K562 (cell line): ENCODE measurements around the gene A1BG. TPM values are rescaled to one million over a fixed set of nuclear protein-coding genes. Genes with fewer than 3 reads are reported as not detected.

Experiments used
- ARID1B ChIP-seq: fragments of 450-650 bp; IDR thresholded peaks from 2 replicates; pipeline ENCODE4 v1.6.1; 2016; ENCODE audit warnings: antibody characterized with exemption, mild to moderate bottlenecking, inconsistent platforms
- ATF6 ChIP-seq: sonication (generic); formaldehyde crosslinking; IDR thresholded peaks from 2 replicates; pipeline ENCODE4 v1.4.0; 2020; ENCODE audit warnings: mild to moderate bottlenecking, missing genetic modification reagents
- CBX8 ChIP-seq: fragments of 200-600 bp; sonication (generic); IDR thresholded peaks from 2 replicates; pipeline ENCODE4 v1.6.1; 2012; ENCODE audit warnings: borderline replicate concordance, mixed run types, low read depth, mild to moderate bottlenecking, moderate library complexity, mixed read lengths, low read length, control low read depth, inconsistent platforms; ENCODE audit not compliant: poor library complexity, severe bottlenecking; ENCODE audit errors: extremely low read depth
- DEAF1 ChIP-seq: fragments of 450-650 bp; formaldehyde crosslinking; IDR thresholded peaks from 2 replicates; pipeline ENCODE4 v1.4.0; 2020; ENCODE audit warnings: mild to moderate bottlenecking, moderate library complexity
- DIDO1 ChIP-seq: fragments of 450-650 bp; IDR thresholded peaks from 2 replicates; pipeline ENCODE4 v1.6.1; 2016; ENCODE audit warnings: low read depth, missing biosample characterization, missing genetic modification characterization
- EHMT2 ChIP-seq: fragments of 450-650 bp; IDR thresholded peaks from 2 replicates; pipeline ENCODE4 v1.6.1; 2018; ENCODE audit warnings: antibody characterized with exemption
- ETV5 ChIP-seq: sonication (generic); formaldehyde crosslinking; IDR thresholded peaks from 2 replicates; pipeline ENCODE4 v1.4.0; 2020; ENCODE audit warnings: low read depth, mild to moderate bottlenecking, missing genetic modification reagents
- FOXP4 ChIP-seq: sonication (generic); formaldehyde crosslinking; IDR thresholded peaks from 2 replicates; pipeline ENCODE4 v1.8.0; 2022; ENCODE audit warnings: mild to moderate bottlenecking, missing genetic modification reagents, borderline replicate concordance
- MCM7 ChIP-seq, 2 experiments: fragments of 450-650 bp; IDR thresholded peaks; 2 replicates each; pipeline ENCODE4 v1.6.1; 2016 to 2018
- NCOA1 ChIP-seq: fragments of 450-650 bp; IDR thresholded peaks from 2 replicates; pipeline ENCODE4 v1.6.1; 2016; ENCODE audit warnings: low read depth
- SMARCE1 ChIP-seq: fragments of 450-650 bp; IDR thresholded peaks from 2 replicates; pipeline ENCODE4 v1.7.1; 2016; ENCODE audit warnings: mild to moderate bottlenecking
- TAF15 ChIP-seq: fragments of 200-400 bp; formaldehyde crosslinking; IDR thresholded peaks from 2 replicates; pipeline ENCODE4 v1.6.1; 2017; ENCODE audit warnings: mild to moderate bottlenecking, low read depth, low read length, moderate library complexity
- TCF7L2 ChIP-seq: fragments of 150-350 bp; IDR thresholded peaks from 2 replicates; pipeline ENCODE4 v1.6.1; 2016; ENCODE audit warnings: low read depth, mild to moderate bottlenecking, low read length, moderate library complexity
- TFAM ChIP-seq: fragments of 250-450 bp; sonication (Bioruptor Pico); conservative IDR thresholded peaks from 2 replicates; pipeline ENCODE4 v1.5.0; 2021; ENCODE audit warnings: mild to moderate bottlenecking, moderate library complexity
- WHSC1 ChIP-seq: IDR thresholded peaks from one replicate; pipeline ENCODE4 v1.6.1; 2012; ENCODE audit warnings: low read length, control low read depth, inconsistent platforms
- ZNF431 ChIP-seq: sonication (generic); formaldehyde crosslinking; IDR thresholded peaks from 2 replicates; pipeline ENCODE4 v1.8.0; 2022; ENCODE audit warnings: mild to moderate bottlenecking, missing genetic modification reagents
- ZNF445 ChIP-seq: fragments of 250-450 bp; sonication (Bioruptor Pico); IDR thresholded peaks from 2 replicates; pipeline ENCODE4 v1.4.0; 2020; ENCODE audit warnings: low read depth, mild to moderate bottlenecking, moderate library complexity
- ZNF780A ChIP-seq: fragments of 250-450 bp; sonication (Bioruptor Pico); IDR thresholded peaks from 2 replicates; pipeline ENCODE4 v1.5.0; 2021; ENCODE audit warnings: mild to moderate bottlenecking
- polyA plus RNA-seq, 8 experiments: library from polyadenylated mRNA; depleted of rRNA in 4 of 8; stranded (reverse) in 5 of 8; unstranded in 3 of 8; fragments of >200 nt; fragmentation: Nextera tagmentation in 2 of 8; fragmentation: Illumina TruSeq in 1 of 8; extraction: Ambion mirVana in 2 of 8; extraction: Trizol in 1 of 8; gene quantifications; 2 replicates each; pipeline versions ENCODE4 v1.2.1 to v1.2.3, GENCODE V29; 2011 to 2014; ENCODE audit warnings: inconsistent platforms in 1 of 8, missing spikeins in 1 of 8
- total RNA-seq, 7 experiments: library from RNA; depleted of rRNA in 6 of 7; stranded (reverse); fragments of >200 nt in 6 of 7; fragmentation: Illumina TruSeq in 2 of 7; extraction: Trizol in 2 of 7; gene quantifications; 2 replicates each; pipeline versions ENCODE4 v1.2.1 to v1.2.3, GENCODE V29; 2011 to 2021; ENCODE audit warnings: low replicate concordance in 1 of 7
- TF ChIP-seq, protein P1 (sequence below): IDR thresholded peaks from 3 replicates; pipeline ENCODE4 v1.6.1; 2011; ENCODE audit warnings: borderline replicate concordance, mild to moderate bottlenecking; ENCODE audit not compliant: insufficient read length, insufficient read depth
- TF ChIP-seq, protein P2 (sequence below): sonication (generic); IDR thresholded peaks from 2 replicates; pipeline ENCODE4 v1.6.1; 2016

The A1BG gene
- total and polyA plus RNA-seq, 9 of the 15 experiments (the other 6 are each of a cell fraction or from before 2014, with no cell fraction given), result 0.10 to 19.8 (median 2.6) TPM

DNA sequence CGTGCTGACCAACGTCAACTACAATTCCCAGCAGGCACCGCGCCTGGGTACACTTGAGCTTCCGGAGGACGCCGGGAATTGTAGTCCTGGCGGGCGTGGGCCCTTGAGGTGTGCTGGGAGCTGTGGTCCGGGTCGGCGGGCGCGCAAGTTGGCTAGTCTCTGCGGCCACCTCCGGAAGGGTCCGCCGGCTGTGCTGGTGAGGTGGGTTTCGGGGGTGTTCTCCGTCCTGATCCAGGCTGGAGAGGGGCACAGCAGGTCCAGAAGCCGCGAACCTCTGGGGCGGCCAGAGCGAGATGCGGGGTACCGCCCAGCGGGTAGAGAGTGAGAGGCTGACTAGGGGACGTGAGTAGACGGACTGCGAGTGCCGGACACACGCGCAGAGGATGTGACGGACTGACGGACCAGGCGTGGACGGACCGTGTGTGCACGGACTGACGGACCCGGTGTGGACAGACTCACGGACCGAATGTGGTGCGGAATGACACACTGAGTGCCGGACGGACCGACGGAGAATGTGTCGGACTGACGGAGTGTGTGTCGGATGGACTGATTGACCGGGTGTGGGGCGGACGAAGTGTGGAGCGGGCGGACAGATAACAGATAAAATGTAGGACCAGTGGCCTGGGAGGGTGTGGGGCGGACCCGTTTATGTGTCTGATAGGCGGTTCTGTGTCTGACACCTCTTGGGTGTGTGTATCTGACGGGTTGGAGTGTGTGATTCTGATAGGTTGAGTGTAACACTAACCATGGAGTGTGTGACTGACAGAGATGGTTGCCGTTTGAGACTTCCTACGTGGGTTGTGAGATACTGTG, 26.2 kb downstream of the A1BG start, which contains the start of gene ZSCAN22 (continued):
- peak; percentile 96 for TF ChIP-seq DIDO1 (tag)
- TF ChIP-seq ETV5, result peak; percentile 94
- TF ChIP-seq EHMT2, result no peak; the same call in 1 of the 2 replicates
- peak; percentile 30; the same call in 1 of the 2 replicates for TF ChIP-seq FOXP4
- no peak for TF ChIP-seq TCF7L2
- 0 out of 2 replicates have a peak, but pooled peaks have one; percentile 49 for TF ChIP-seq SMARCE1
- TF ChIP-seq TFAM (CRISPR knock-in tag), result no peak
- TF ChIP-seq, protein P1, sequence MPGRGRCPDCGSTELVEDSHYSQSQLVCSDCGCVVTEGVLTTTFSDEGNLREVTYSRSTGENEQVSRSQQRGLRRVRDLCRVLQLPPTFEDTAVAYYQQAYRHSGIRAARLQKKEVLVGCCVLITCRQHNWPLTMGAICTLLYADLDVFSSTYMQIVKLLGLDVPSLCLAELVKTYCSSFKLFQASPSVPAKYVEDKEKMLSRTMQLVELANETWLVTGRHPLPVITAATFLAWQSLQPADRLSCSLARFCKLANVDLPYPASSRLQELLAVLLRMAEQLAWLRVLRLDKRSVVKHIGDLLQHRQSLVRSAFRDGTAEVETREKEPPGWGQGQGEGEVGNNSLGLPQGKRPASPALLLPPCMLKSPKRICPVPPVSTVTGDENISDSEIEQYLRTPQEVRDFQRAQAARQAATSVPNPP, result no peak
- peak; percentile 50; the same call in 1 of the 2 replicates for TF ChIP-seq ZNF431 (CRISPR knock-in tag)
- no peak for TF ChIP-seq ZNF445 (CRISPR knock-in tag)
- TF ChIP-seq ZNF780A (CRISPR knock-in tag), result no peak
- no peak for TF ChIP-seq TAF15
- TF ChIP-seq MCM7 (IDR thresholded peaks at IDR 0.05), result no peak
- TF ChIP-seq ATF6 (CRISPR knock-in tag), result peak; percentile 75; the same call in 1 of the 2 replicates
- TF ChIP-seq, protein P2, sequence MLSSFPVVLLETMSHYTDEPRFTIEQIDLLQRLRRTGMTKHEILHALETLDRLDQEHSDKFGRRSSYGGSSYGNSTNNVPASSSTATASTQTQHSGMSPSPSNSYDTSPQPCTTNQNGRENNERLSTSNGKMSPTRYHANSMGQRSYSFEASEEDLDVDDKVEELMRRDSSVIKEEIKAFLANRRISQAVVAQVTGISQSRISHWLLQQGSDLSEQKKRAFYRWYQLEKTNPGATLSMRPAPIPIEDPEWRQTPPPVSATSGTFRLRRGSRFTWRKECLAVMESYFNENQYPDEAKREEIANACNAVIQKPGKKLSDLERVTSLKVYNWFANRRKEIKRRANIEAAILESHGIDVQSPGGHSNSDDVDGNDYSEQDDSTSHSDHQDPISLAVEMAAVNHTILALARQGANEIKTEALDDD, result peak; percentile 79; the same call in 1 of the 2 replicates
- peak; percentile 99 for TF ChIP-seq NCOA1
- no peak for TF ChIP-seq WHSC1
- peak; percentile 58; the same call in 1 of the 2 replicates for TF ChIP-seq ARID1B
- no peak for TF ChIP-seq CBX8
- no peak for TF ChIP-seq DEAF1 (CRISPR knock-in tag)
